SU-DHL-6 (cell line): ENCODE data around the gene FAS.

Experiments used
- EZH2phosphoT487 ChIP-seq: fragments of 200-600 bp; sonication (generic), shearing (Covaris generic); conservative IDR thresholded peaks from 2 replicates; pipeline ENCODE4 v1.6.1; 2018; ENCODE audit warnings: mild to moderate bottlenecking, antibody characterized with exemption, low read length, moderate library complexity, mixed read lengths
- TF ChIP-seq, protein P1 (sequence below): fragments of 200-600 bp; sonication (generic); IDR thresholded peaks from one replicate; pipeline ENCODE4 v1.5.1; 2017; ENCODE audit warnings: antibody characterized with exemption, mild to moderate bottlenecking, low read length, moderate library complexity; ENCODE audit not compliant: insufficient read depth, poor library complexity, severe bottlenecking

DNA sequence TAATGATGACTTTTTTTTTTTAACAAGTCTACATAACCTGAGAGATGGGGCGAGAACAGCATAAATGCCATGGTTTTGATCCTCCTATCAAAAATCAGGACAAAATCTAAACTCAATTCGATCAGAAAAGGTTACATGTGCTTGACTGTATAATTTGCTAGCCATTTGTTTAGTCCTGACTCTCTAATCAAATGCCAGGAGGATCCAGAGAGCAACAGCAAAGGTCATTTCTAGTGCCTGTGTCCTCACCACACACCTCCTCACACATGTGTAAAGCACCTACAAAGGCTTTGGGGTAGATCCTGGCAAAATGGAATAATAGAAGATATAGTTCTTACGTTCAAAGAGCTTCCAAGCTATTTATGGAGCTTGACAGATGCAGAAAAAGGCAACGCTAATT is 11.0 kb upstream of the FAS start:
- TF ChIP-seq, protein P1, sequence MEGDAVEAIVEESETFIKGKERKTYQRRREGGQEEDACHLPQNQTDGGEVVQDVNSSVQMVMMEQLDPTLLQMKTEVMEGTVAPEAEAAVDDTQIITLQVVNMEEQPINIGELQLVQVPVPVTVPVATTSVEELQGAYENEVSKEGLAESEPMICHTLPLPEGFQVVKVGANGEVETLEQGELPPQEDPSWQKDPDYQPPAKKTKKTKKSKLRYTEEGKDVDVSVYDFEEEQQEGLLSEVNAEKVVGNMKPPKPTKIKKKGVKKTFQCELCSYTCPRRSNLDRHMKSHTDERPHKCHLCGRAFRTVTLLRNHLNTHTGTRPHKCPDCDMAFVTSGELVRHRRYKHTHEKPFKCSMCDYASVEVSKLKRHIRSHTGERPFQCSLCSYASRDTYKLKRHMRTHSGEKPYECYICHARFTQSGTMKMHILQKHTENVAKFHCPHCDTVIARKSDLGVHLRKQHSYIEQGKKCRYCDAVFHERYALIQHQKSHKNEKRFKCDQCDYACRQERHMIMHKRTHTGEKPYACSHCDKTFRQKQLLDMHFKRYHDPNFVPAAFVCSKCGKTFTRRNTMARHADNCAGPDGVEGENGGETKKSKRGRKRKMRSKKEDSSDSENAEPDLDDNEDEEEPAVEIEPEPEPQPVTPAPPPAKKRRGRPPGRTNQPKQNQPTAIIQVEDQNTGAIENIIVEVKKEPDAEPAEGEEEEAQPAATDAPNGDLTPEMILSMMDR, result no peak
- TF ChIP-seq EZH2phosphoT487, result no peak
